Renal cortical epithelial cell (primary cell): ENCODE results near the gene TCEAL9. TPM values are rescaled to one million over a fixed set of nuclear protein-coding genes. Genes with fewer than 3 reads are reported as not detected.
A peak's percentile ranks its signal among the peaks of the same experiment; 100 is the strongest.
"Not testable (repeated sequence)": the region's sequence is repeated elsewhere in the genome, so short reads cannot be mapped to it uniquely, and the experiment has no call there.

Experiments
- DNase-seq: peaks from one replicate; pipeline ENCODE4 v3.0.0-alpha.2; 2011; ENCODE audit warnings: low read depth
- total RNA-seq: library from RNA; depleted of rRNA; stranded (reverse); fragments of >200 nt; gene quantifications from 2 replicates; pipeline ENCODE4 v1.2.3, GENCODE V29; 2014

The TCEAL9 gene
- 123 and 164 TPM in 2 replicates for total RNA-seq

DNA sequence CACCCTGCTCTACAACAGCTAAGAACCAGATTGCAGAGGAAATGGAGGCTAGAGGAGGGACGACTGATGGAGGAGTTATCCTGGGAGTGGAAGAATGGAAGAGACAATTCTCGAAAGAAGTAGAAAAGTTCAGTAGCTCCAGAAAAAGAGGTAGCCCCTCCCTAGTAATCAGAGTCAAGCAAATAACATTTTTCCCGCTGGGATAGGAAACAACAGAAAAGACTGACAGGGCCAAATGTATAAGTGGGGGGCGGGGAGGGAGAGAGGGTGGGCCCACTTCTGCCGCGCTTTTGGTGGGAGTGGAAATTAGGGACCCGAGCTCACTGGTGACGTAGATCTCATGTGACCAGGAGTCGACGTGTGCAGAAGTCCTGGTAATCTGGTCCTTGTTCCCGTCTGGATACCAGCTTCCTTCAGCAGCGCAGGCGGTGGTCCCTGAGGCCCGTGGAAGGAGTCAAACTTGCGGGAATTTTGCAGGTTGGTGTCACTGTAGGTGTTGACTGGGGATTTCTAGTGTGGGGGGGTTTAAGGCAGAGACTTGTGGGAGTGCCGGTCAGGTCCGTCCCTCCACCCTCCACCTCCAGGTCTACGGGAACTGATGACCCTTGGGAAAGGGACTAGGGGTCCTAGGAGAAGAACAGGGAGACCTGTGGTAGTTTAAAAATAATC, at the start of gene TCEAL9:
TCEAL9 (plus strand) TSS at position 377 of the 669 bp plus-strand sequence. CDS start 1,179 bp downstream, outside the sequence.
- peak; percentile 67 for DNase-seq

- DNase-seq, result no peak
These were observed 46.3 kb upstream of the TCEAL9 start for GRCh38 chrX:103309860-103310554.

GRCh38 chrX:103310555-103311398, 45.5 kb upstream of the TCEAL9 start, which contains the start of gene BEX2:
Gene BEX2 (minus strand): TSS chrX:103310990. CDS start chrX:103309976, 1,014 bp downstream.
- DNase-seq, result peak; percentile 52

DNA sequence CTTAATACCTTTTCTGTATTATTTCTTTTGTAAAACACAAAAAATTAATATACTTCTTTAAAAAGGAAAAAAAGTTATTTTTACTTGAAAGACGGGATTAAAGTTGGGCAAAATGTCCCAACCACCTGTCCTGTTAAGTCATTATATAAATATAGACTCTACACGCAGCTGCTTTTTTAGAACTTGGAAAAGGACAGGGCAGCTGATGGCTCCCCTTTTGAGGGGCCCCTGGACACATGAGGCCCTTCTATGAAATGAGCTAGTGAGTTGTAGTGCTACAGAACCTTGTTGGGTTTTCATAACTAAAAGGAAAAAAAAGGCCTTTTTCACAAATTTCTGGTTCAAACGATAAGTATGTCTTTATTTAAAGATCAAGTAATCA, 44.9 kb upstream of the TCEAL9 start:
- no peak for DNase-seq

DNA sequence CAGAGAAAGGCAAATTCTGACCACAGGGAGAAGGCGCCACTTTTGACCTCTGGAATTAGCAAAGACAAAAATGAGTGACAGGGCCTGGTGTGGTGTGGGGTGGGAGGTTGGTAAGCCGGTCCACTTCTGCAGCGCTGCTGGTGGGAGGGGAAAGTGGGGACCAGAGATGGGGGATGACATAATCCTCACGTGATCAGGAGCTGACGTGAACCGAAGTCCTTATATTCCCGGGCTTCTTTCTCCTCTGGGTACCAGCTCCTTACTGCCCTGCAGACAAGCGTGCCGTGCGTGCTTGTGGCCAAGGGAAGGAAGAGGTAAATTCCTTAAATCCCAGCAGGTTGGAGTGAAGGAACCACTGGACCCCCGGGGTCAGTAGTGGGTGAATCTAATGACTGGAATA, 26.3 kb upstream of the TCEAL9 start, which contains the start of gene TCEAL7:
TCEAL7 (plus strand) TSS at position 249 of the 400 bp plus-strand sequence. CDS start 1,165 bp downstream, outside the sequence.
- no peak for DNase-seq

DNA sequence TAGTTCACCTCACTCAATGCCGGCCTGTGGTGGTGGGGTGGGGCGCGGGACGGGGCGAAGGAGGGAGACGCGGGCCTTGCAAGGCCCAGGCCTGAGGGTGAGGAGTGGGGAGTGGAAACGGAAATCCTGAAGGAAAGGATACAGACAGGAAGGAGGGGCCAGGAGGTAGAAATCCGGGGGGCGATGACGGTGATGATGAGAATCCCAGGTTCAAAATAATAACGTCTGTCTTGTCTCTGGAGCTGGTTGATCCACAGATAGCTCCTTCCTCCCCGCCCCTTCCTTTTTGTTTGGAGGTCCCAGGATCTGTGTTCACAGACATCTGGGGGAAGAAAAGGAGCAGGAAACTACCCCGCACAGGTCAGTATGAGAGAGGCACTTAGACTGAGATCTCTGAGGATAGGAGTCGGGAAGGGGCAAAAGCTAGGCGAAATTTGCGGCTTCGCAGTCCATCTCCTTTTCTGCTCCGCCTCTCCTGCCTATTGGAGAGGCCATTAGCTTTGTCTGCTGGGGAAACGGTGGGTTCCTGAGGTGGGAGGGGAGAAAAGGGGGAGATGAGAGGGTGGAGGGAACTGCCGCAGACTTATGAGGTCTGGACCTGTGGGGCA, 25.5 kb upstream of the TCEAL9 start:
- no peak for DNase-seq

DNA sequence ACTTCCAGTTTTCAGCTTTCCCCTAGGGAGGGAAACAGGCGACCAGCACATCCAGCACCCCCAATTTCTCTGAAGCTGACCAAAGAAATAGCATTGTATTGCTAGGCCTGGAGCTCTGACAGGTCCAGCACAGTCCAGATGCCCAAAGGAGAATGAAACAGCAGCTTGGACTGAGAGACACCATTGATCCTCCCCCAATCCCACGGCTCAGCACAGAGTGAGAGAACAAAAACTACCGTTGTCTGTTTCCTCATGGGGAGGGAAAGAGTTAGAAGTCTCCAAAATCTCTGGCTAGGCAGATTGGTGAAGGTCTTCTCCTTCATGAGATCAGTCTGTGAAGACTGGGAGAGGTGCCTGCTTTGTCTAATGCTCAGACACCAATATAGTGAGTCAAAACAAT, 17.6 kb upstream of the TCEAL9 start:
- DNase-seq, result no peak

DNA sequence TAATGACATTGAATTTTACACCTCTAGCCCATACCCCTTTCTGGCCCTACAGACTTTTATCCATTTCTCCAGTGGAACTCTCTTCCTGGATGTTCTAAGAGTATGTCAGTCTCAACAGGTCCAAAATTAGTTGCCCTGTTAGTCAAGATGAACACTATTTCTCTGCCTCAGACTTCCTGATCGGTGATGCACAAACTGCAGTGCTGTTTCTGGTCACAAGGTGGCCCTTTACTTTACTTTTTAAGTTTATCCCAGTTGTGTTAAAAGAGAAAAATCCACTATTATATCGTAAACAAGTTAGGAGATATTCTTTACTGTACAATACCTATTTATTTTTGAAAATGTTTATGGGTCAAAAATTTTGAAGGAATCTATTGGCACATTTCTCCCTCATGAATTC, 13.2 kb upstream of the TCEAL9 start:
- DNase-seq, result peak; percentile 50

- DNase-seq, result no peak
These were observed 11.7 kb upstream of the TCEAL9 start for GRCh38 chrX:103344606-103345005.

DNA sequence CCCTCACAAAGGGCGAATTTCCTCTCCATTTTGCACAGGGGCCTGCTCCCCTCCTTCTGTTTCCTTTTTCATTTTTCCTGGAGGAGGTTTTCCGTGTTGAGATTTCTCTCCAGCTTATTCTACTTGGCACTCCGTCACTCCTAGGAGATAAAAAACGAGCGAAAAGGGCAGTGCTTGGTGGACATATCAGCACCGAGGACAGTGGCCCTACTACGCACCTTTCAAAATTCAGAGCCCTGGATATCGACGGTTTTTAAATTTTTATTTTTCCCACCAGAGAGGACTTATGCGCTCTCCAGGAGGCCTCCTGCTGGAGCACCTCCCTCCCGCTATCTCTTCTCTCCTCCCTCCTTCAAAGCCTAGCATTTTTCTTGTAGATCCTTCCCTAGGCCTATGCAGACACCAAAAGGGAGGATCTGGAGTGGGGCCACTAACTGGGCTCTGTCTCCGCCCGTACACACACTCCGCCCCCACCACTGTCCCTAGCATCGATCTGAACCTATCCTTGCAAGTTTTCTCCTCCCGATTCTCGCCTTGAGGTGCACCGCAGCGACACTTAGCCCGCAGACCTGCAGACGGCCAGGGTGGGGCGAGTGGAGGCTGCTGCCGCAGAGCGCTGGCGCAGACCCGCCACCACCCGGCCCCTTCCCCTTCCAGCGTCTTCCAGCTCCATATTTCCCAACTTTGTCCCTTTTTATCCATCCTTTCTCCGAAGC, 8.5 kb upstream of the TCEAL9 start:
- DNase-seq, result no peak

- DNase-seq, result no peak
These were observed 552 bp downstream of the TCEAL9 start for GRCh38 chrX:103356858-103357257.

- no peak for DNase-seq
These were observed 1.6 kb downstream of the TCEAL9 start for GRCh38 chrX:103357871-103358270.

DNA sequence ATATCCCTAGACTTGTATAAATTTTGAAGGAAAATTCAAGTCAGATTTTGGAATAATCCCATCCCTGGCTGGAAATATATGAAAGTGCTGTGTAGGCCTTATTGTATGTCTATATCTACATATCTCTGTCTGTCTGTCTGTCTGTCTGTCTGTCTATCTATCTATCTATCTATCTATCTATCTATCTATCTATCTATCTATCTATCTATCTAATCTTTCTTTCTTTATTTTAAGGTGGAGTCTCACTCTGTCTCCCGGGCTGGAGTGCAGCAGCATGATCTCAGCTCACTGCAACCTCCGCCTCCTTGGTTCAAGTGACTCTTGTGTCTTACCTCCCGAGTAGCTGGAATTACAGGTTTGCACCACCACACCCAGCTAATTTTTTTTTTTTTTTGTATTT, 3.3 kb downstream of the TCEAL9 start:
- DNase-seq, result not testable (repeated sequence)

- DNase-seq, result no peak
These were observed 3.8 kb downstream of the TCEAL9 start for GRCh38 chrX:103360092-103360491.

GRCh38 chrX:103360916-103361315, 4.6 kb downstream of the TCEAL9 start:
- DNase-seq, result no peak

DNA sequence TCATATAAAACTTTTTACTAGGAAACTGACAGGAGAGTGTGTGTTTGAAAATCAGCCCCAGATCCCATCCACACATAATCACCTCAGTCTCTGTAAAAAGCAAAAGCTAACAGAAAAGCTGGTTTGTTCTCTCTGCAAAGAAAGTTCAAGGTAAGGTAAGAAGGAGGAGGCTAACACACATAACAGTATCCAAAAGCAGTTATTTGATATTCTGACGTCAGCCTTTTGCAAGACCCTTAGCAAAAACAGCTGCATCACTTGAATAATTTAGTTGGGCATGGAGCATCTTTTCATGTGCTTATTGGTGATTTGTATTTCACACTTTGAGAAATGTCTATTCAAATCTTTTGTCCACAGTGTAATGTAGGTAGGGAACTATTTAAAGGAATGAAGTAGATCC, 5.5 kb downstream of the TCEAL9 start:
- DNase-seq, result no peak

- peak; percentile 91 for DNase-seq
These were observed 6.2 kb downstream of the TCEAL9 start for GRCh38 chrX:103362474-103362873.

DNA sequence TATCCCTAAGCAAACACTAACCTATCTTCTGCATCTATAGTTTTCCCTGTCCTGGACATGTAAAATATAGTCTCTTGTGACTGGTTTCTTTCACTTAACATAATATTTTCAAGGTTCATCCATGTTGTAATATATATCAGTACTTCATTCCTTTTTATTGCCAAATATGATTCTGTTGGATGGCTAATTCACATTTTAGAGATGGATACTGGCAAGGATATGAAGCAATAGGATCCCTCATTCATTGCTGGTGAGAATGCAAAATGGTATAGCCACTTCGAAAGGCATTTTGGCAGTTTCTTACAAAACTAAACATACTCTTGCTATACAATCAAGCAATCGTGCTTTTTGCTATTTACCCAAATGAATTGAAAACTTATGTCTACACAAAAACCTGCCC, 6.7 kb downstream of the TCEAL9 start:
- DNase-seq, result no peak

DNA sequence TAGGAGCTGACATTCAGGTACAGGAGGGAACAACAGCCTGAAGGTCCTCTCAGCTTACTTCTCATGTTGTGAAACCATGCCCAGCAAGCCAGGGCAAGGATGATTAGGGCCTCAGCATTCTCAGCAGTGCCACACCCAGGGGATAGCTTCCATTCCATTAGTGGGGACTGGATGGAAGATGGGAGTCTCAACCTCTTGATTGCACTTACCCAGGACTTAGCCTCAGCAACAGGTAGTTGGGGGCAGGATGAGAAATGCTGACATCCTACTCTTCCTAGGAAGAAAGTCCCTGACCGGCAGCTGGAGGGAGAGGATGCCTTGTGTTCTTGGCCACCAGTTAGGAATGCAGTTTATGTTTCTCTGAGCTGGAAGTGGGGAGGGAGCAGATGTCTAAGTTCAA, 11.2 kb downstream of the TCEAL9 start:
- DNase-seq, result peak; percentile 14

DNA sequence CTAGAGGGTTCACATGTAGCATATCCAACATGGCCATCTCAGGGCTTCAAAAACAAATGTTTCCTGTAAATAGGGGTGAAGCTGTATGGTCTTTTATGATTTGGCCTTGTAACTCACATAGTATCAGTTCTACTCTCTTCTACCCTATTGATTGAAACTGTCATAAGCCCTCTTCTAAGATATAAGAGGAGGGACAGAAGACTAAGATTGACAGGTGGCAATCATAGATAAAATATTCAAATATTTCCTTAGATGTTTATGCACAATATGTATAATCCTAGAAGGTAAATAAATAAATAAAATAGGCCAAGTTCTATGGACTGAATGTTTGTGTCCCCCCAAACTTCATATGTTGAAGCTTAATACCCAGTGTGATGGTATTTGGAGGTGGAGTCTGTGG, 13.2 kb downstream of the TCEAL9 start:
- DNase-seq, result no peak

DNA sequence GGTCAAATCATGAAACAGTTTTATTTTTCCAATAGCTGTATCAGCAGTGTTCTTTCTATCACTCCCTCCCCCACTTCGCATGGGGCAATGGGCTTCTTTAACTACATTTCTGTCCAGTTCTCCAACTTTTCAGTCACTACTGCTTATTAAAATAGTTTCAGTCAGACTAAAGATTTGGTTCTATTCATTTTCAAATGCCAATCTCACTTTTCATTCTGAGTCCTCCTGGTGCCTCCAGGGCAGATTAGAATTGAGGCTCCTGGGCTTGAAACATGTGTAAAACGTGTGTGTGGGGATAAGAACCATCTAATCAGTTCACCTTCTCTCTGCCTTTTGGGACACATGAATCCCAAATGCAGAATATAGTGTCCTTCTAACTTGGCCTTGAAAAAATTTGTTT, 16.6 kb downstream of the TCEAL9 start:
- no peak for DNase-seq
